ENCODE measurements around the gene SLC7A6OS.

DNA sequence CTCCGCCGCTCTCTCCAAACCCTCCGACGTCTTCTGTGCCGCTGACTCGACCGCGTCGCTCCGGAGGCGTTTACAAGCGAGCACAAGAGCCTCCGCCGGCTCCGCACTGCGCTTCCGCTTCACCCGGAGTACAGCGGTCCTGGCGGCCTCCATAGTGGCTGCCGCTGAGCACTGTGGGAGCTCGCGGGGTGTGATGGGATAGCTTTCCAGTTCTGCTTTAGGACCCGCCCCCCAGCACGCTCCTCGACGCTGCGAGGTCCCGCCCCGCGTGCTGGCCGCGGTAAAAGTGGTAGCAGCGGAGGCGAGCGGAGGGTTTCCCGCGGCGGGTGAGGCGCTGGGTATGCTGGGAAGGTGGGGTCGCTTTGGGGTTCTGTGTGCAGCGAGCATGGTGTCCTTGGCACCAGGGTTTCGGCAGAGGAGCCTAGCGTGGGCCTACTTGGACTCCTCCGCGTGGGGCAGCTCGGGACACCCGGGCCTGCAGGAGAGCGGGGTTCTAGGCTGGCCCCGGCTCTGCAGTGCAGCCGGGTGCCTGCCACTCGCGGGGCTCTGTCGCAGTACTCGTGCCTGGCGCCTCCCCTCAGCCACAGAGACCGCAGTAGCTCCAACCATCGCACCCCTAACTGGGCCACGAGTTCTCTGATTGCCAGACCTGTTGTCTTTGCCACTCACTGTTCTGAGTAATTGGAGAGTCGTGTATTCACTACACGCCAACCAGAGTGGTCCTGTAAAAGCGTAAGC, at the start of gene SLC7A6OS, which contains the start of gene PRMT7:
- TF ChIP-seq POLR2A (IDR thresholded peaks at IDR 0.05; ENCODE audit: low read length): peak; percentile 92
- no peak for TF ChIP-seq GATA1 (IDR thresholded peaks at IDR 0.05; ENCODE audit: low read depth, low read length)
